H1 (cell line): ENCODE measurements around the gene PSORS1C2. TPM values are rescaled to one million over a fixed set of nuclear protein-coding genes. Genes with fewer than 3 reads are reported as not detected.

Source experiments
- CTCF ChIA-PET: fragments of 300-600 bp; sonication (Branson Sonifier 250); formaldehyde crosslinking; loops from one replicate; lab custom pipeline; 2021; ENCODE audit not compliant: partially characterized antibody; lab: Charles Lee
- POLR2A ChIA-PET: fragments of 300-600 bp; sonication (Branson Sonifier 250); formaldehyde crosslinking; loops from one replicate; lab custom pipeline; 2021; ENCODE audit warnings: inconsistent platforms; ENCODE audit not compliant: partially characterized antibody; lab: Charles Lee
- DNase-seq, 2 experiments: peaks; one replicate each; pipeline versions ENCODE4 v3.0.0 to v3.0.0-alpha.2; 2010 to 2022; ENCODE audit warnings: low spot score in 2 of 2, low read depth in 1 of 2, mixed read lengths in 1 of 2
- FAIRE-seq: peaks from 2 replicates; lab custom pipeline; 2011; peaks lifted over from hg19 to GRCh38; lab: Jason Lieb, UNC
- H2AFZ ChIP-seq: 2 replicates; pipeline ENCODE4 v1.8.1; 2012; ENCODE audit warnings: low read length, inconsistent platforms
- H2AK5ac ChIP-seq: 2 replicates; pipeline ENCODE4 v1.6.1; 2013; ENCODE audit warnings: low read depth, low read length
- H2BK120ac ChIP-seq: replicated peaks from 2 replicates; pipeline ENCODE3; 2013; ENCODE audit warnings: low read depth, low read length, inconsistent platforms
- H2BK12ac ChIP-seq: 2 replicates; pipeline ENCODE4 v1.6.1; 2013; ENCODE audit warnings: low read depth, low read length
- H2BK15ac ChIP-seq: 2 replicates; pipeline ENCODE4 v1.6.1; 2013; ENCODE audit warnings: low read length
- H2BK20ac ChIP-seq: 2 replicates; pipeline ENCODE4 v1.6.1; 2013; ENCODE audit warnings: low read length
- H2BK5ac ChIP-seq: 2 replicates; pipeline ENCODE4 v1.6.1; 2013; ENCODE audit warnings: low read depth, low read length
- H3K14ac ChIP-seq: 2 replicates; pipeline ENCODE4 v1.6.1; 2013; ENCODE audit warnings: inconsistent platforms; ENCODE audit not compliant: insufficient read length
- H3K18ac ChIP-seq: 2 replicates; pipeline ENCODE4 v1.6.1; 2013; ENCODE audit warnings: low read length; ENCODE audit errors: extremely low read depth
- H3K23ac ChIP-seq: 2 replicates; pipeline ENCODE4 v1.6.1; 2013; ENCODE audit warnings: inconsistent platforms; ENCODE audit not compliant: insufficient read length
- H3K23me2 ChIP-seq: 2 replicates; pipeline ENCODE4 v1.6.1; 2013; ENCODE audit warnings: low read depth, low read length
- H3K27ac ChIP-seq: 2 replicates; pipeline ENCODE4 v1.6.1; 2011; ENCODE audit warnings: low read depth, low read length, inconsistent platforms
- H3K27me3 ChIP-seq, 4 experiments: replicated peaks in 1 of 4; 1 replicate in 1 of 4; 2 replicates in 3 of 4; pipeline versions ENCODE4 v1.6.1 to v1.8.1; 2011 to 2013; ENCODE audit warnings: low read length in 3 of 4, mild to moderate bottlenecking in 3 of 4, inconsistent platforms in 2 of 4, mixed read lengths in 2 of 4, moderate library complexity in 1 of 4; ENCODE audit not compliant: control insufficient read depth in 3 of 4, insufficient read depth in 3 of 4; ENCODE audit errors: extremely low read depth in 1 of 4
- H3K36me3 ChIP-seq, 4 experiments: 2 replicates each; pipeline versions ENCODE4 v1.6.1 to v1.8.1; 2011 to 2013; ENCODE audit warnings: mild to moderate bottlenecking in 4 of 4, low read length in 3 of 4, moderate library complexity in 2 of 4, control low read depth in 1 of 4, inconsistent platforms in 1 of 4; ENCODE audit not compliant: insufficient read depth in 4 of 4, control insufficient read depth in 2 of 4
- H3K4ac ChIP-seq: replicated peaks from 2 replicates; pipeline ENCODE3; 2013; ENCODE audit warnings: low read length, low read depth, mixed read lengths, inconsistent platforms; ENCODE audit not compliant: insufficient read length
- H3K4me1 ChIP-seq, 4 experiments: replicated peaks in 1 of 4; 1 replicate in 1 of 4; 2 replicates in 3 of 4; pipeline versions ENCODE4 v1.6.1 to v1.8.1; 2011 to 2013; ENCODE audit warnings: low read length in 3 of 4, inconsistent platforms in 2 of 4, mixed read lengths in 1 of 4; ENCODE audit not compliant: insufficient read depth in 4 of 4, control insufficient read depth in 3 of 4
- H3K4me2 ChIP-seq, 2 experiments: 2 replicates each; pipeline versions ENCODE4 v1.6.1 to v1.8.1; 2011 to 2013; ENCODE audit warnings: low read depth in 2 of 2, low read length in 2 of 2, control low read depth in 1 of 2, inconsistent platforms in 1 of 2, mild to moderate bottlenecking in 1 of 2; ENCODE audit not compliant: insufficient read depth in 1 of 2
- H3K4me3 ChIP-seq, 4 experiments: fragments of 200-600, 300-600 bp in 1 of 4; sonication (generic), shearing (Covaris generic), sonication (Bioruptor Twin) in 1 of 4; 2 replicates each; pipeline versions ENCODE4 v1.5.1 to v1.8.1; 2011 to 2016; ENCODE audit warnings: low read length in 4 of 4, low read depth in 3 of 4, control low read depth in 2 of 4, inconsistent platforms in 2 of 4, mild to moderate bottlenecking in 2 of 4, mixed read lengths in 1 of 4, moderate library complexity in 1 of 4; ENCODE audit not compliant: insufficient read depth in 2 of 4; ENCODE audit errors: extremely low read depth in 1 of 4
- H3K56ac ChIP-seq: replicated peaks from 2 replicates; pipeline ENCODE3; 2013; ENCODE audit warnings: low read depth, mild to moderate bottlenecking, mixed read lengths, low read length, inconsistent platforms; ENCODE audit not compliant: insufficient read length
- H3K79me1 ChIP-seq: 2 replicates; pipeline ENCODE4 v1.6.1; 2013; ENCODE audit warnings: low read depth, low read length, control low read depth
- H3K79me2 ChIP-seq, 2 experiments: 2 replicates each; pipeline versions ENCODE4 v1.6.1 to v1.8.1; 2012 to 2013; ENCODE audit warnings: low read length in 2 of 2, mild to moderate bottlenecking in 2 of 2, inconsistent platforms in 1 of 2; ENCODE audit not compliant: insufficient read depth in 2 of 2, control insufficient read depth in 1 of 2
- H3K9ac ChIP-seq, 4 experiments: replicated peaks in 1 of 4; 1 replicate in 1 of 4; 2 replicates in 3 of 4; pipeline versions ENCODE4 v1.6.1 to v1.8.1; 2011 to 2013; ENCODE audit warnings: low read depth in 3 of 4, low read length in 3 of 4, control low read depth in 2 of 4, mild to moderate bottlenecking in 2 of 4, moderate library complexity in 2 of 4, inconsistent platforms in 1 of 4; ENCODE audit errors: extremely low read depth in 1 of 4
- H3K9me3 ChIP-seq, 2 experiments: 2 replicates each; pipeline versions ENCODE4 v1.6.1 to v1.8.1; 2012 to 2013; ENCODE audit warnings: mild to moderate bottlenecking in 2 of 2, moderate library complexity in 2 of 2, control low read depth in 1 of 2, inconsistent platforms in 1 of 2, low read depth in 1 of 2, low read length in 1 of 2, mixed read lengths in 1 of 2; ENCODE audit not compliant: insufficient read depth in 2 of 2
- H4K20me1 ChIP-seq, 2 experiments: replicated peaks in 1 of 2; 2 replicates each; pipeline versions ENCODE3 to v1.8.1; 2011 to 2013; ENCODE audit warnings: inconsistent platforms in 2 of 2, low read length in 2 of 2, mild to moderate bottlenecking in 1 of 2; ENCODE audit not compliant: insufficient read depth in 2 of 2, control insufficient read depth in 1 of 2
- H4K5ac ChIP-seq: 2 replicates; pipeline ENCODE4 v1.6.1; 2013; ENCODE audit warnings: low read length, low read depth, mixed read lengths, inconsistent platforms; ENCODE audit not compliant: insufficient read length
- H4K8ac ChIP-seq: 2 replicates; pipeline ENCODE4 v1.8.0; 2013; ENCODE audit warnings: mild to moderate bottlenecking, moderate library complexity, low read length, inconsistent platforms; ENCODE audit not compliant: insufficient read depth; ENCODE audit errors: extremely low read depth
- H4K91ac ChIP-seq: replicated peaks from 2 replicates; pipeline ENCODE3; 2013; ENCODE audit warnings: low read length, mixed read lengths, inconsistent platforms; ENCODE audit not compliant: insufficient read length
- BRCA1 ChIP-seq: IDR thresholded peaks from 2 replicates; pipeline ENCODE4 v1.6.1; 2012; ENCODE audit warnings: low read depth, low read length, improper control_type of control experiment
- CHD2 ChIP-seq: IDR thresholded peaks from 2 replicates; pipeline ENCODE4 v1.6.1; 2012; ENCODE audit warnings: low read length, improper control_type of control experiment
- CREB1 ChIP-seq: IDR thresholded peaks from 2 replicates; pipeline ENCODE4 v1.6.1; 2012; ENCODE audit warnings: inconsistent platforms
- EGR1 ChIP-seq: IDR thresholded peaks from 2 replicates; pipeline ENCODE4 v1.6.1; 2011; ENCODE audit warnings: low read depth, low read length, borderline replicate concordance
- JUN ChIP-seq: IDR thresholded peaks from 2 replicates; pipeline ENCODE4 v1.6.1; 2011; ENCODE audit warnings: low read depth, mild to moderate bottlenecking, improper control_type of control experiment, low read length
- JUND ChIP-seq: IDR thresholded peaks from 2 replicates; pipeline ENCODE4 v1.6.1; 2011; ENCODE audit warnings: mild to moderate bottlenecking, improper control_type of control experiment, low read length
- MAFK ChIP-seq: IDR thresholded peaks from 2 replicates; pipeline ENCODE4 v1.6.1; 2012; ENCODE audit warnings: low read depth, mild to moderate bottlenecking, improper control_type of control experiment, low read length
- POLR2A ChIP-seq, 2 experiments: IDR thresholded peaks; 1 replicate in 1 of 2; 2 replicates in 1 of 2; pipeline ENCODE4 v1.6.1; 2011; ENCODE audit warnings: low read depth in 2 of 2, low read length in 2 of 2, mild to moderate bottlenecking in 2 of 2; ENCODE audit errors: control extremely low read depth in 1 of 2
- SIN3A ChIP-seq, 2 experiments: IDR thresholded peaks in 1 of 2; conservative IDR thresholded peaks in 1 of 2; 2 replicates each; pipeline ENCODE4 v1.6.1; 2011 to 2012; ENCODE audit warnings: low read length in 2 of 2, improper control_type of control experiment in 1 of 2, low read depth in 1 of 2, mild to moderate bottlenecking in 1 of 2
- SIX5 ChIP-seq: IDR thresholded peaks from 2 replicates; pipeline ENCODE4 v1.6.1; 2011; ENCODE audit warnings: mild to moderate bottlenecking, low read depth, low read length
- ZNF274 ChIP-seq: IDR thresholded peaks from 2 replicates; pipeline ENCODE4 v1.7.0; 2012; ENCODE audit warnings: low read length, borderline replicate concordance; ENCODE audit errors: extremely low read depth
- WGBS, 2 experiments: shearing (Covaris generic) in 1 of 2; methylation state at CpG; one replicate each; pipeline versions ENCODE4 v1.1.6 to v1.1.7; 2013 to 2015; ENCODE audit warnings: low lambda C conversion rate in 2 of 2, mixed read lengths in 2 of 2, inconsistent platforms in 1 of 2, low coverage in 1 of 2, missing lambda C conversion rate in 1 of 2; ENCODE audit not compliant: insufficient replicate concordance in 2 of 2, insufficient coverage in 1 of 2, insufficient read length in 1 of 2; ENCODE audit errors: extremely low coverage in 1 of 2, missing lambda C conversion rate in 1 of 2; 5-methylcytosine and 5-hydroxymethylcytosine counted together
- polyA plus RNA-seq, 7 experiments: library from polyadenylated mRNA; depleted of rRNA in 3 of 7; stranded (reverse) in 5 of 7; unstranded in 2 of 7; fragments of >200 nt in 5 of 7; fragments of 200-250 nt in 2 of 7; gene quantifications; 1 replicate in 5 of 7; 2 replicates in 1 of 7; 4 replicates in 1 of 7; pipeline versions ENCODE4 v1.2.1 to v1.2.3, GENCODE V29; 2011 to 2013; ENCODE audit warnings: missing spikeins in 2 of 7, mixed read lengths in 2 of 7
- total RNA-seq: library from RNA; stranded (reverse); fragmentation: NEBNext Ultra II Directional; extraction: Animal tissue kit (Norgen Biotek cat#: 25700); gene quantifications from 2 replicates; pipeline ENCODE4 v1.2.1, GENCODE V29; 2021

The PSORS1C2 gene
- total and polyA plus RNA-seq, 2 of the 8 experiments (the other 6 are each of a cell fraction or from before 2014, with no cell fraction given), result 0.11 TPM; not detected in 1

DNA sequence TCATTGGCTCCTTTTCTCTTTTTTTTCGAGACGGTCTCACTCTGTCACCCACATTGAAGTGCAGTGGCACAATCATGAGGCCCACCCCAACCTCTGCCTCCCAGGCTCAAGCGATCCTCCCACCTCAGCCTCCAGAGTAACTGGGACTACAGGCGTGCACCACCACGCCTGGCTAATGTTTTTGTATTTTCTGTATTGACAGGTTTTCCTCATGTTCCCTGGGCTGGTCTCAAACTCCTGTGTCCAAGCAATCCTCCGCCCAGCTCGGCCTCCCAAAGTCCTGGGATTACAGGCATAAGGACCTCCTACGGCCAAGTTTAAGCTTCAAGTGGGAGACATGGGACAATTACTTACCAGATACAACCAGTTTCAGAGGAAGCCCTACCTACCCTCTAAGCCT is 41.0 kb upstream of the PSORS1C2 start:
- Histone ChIP-seq H3K4me1 (peaks cover 0 to 12% (median 8%) of the 10 kb centered on the region in 4 experiments; a peak in 5 of 7 replicates), H4K91ac (peak overlapping the region; percentile 84), H3K23ac (no peak overlapping the region), H3K14ac (no peak overlapping the region), H3K18ac (no peak overlapping the region), H3K9ac (no peak overlapping the region), H3K79me2 (peaks cover 0 to 14% of the 10 kb centered on the region in 2 experiments; a peak in 2 of 4 replicates), H2BK120ac (no peak overlapping the region), H2AFZ (no peak overlapping the region), H3K4me3 (no peak overlapping the region), H3K9me3 (no peaks in the 10 kb centered on the region; a peak in 1 of 4 replicates), H4K5ac (no peak overlapping the region), H3K4me2 (no peak overlapping the region)
- POLR2A ChIA-PET, result interaction anchor here (61.6 to 68.5 kb wide), 2 partner anchors 11 to 32 kb away, joined by 2251 read pairs; partner anchors contain the start of genes CCHCR1, CDSN, POU5F1 and PSORS1C1
- no peak for TF ChIP-seq POLR2A (IDR thresholded peaks at IDR 0.05; ENCODE audit: control extremely low read depth in 1 of 2, low read depth in 2 of 2, low read length in 2 of 2)
- no peak for TF ChIP-seq JUN
- TF ChIP-seq SIN3A (conservative IDR thresholded peaks at IDR 0.05 in 1 of 2, IDR thresholded peaks at IDR 0.05 in 1 of 2; ENCODE audit: low read depth in 1 of 2, low read length in 2 of 2), result no peak
- TF ChIP-seq EGR1, result no peak
- no peak for TF ChIP-seq MAFK
- TF ChIP-seq SIX5, result no peak
- no peak for TF ChIP-seq BRCA1
- no peak for TF ChIP-seq CREB1
- TF ChIP-seq CHD2, result no peak
- TF ChIP-seq ZNF274, result no peak
- no peak for TF ChIP-seq JUND
- TF ChIP-seq, all 59 proteins: peak for 0
- H4K8ac ChIP-seq, result no peak overlapping the region
- FAIRE-seq (no peak), DNase-seq (no peak)
- H3K23me2 ChIP-seq, result no peaks in the 10 kb centered on the region
- H4K20me1 ChIP-seq, result no peaks in the 10 kb centered on the region
- H2BK15ac ChIP-seq, result no peak overlapping the region
- H3K36me3 ChIP-seq, result no peaks in the 10 kb centered on the region
- peaks cover 4% of the 10 kb centered on the region for H3K79me1 ChIP-seq
- no peaks in the 10 kb centered on the region for H3K27me3 ChIP-seq
- 0 out of 2 replicates have a peak overlapping the region, but pooled peaks have one; percentile 23 for H2BK20ac ChIP-seq
- no peak overlapping the region for H3K27ac ChIP-seq
- peak overlapping the region; percentile 68; the same call in 1 of the 2 replicates for H2BK12ac ChIP-seq
- H3K56ac ChIP-seq, result no peak overlapping the region
- H3K4ac ChIP-seq, result no peak overlapping the region
- H2AK5ac ChIP-seq, result 0 out of 2 replicates have a peak overlapping the region, but pooled peaks have one; percentile 33
- 90% methylated on average over 8 of the region's 8 CpGs; no CpG with 5 or more reads in 1 of the 2 experiments for WGBS, 2 experiments
- H2BK5ac ChIP-seq, result no peak overlapping the region; the same call in 1 of the 2 replicates
- CTCF ChIA-PET, result interaction anchor here (1.6 kb wide), 1 partner anchor 10 kb away, joined by 3 read pairs; no protein-coding TSS in a partner anchor
